ENCODE data around the gene GNE.

The GNE gene

GRCh38 chr9:36174731-36175130 lies 83.5 kb downstream of the GNE start:
- Histone ChIP-seq H3K4me2 (ENCODE audit: low read length) (no peak overlapping the region), H3K9me3 (ENCODE audit: control insufficient read depth, insufficient read depth, low read length) (no peaks in the 10 kb centered on the region), H3K4me3 (ENCODE audit: low read length) (no peak overlapping the region), H3K79me2 (ENCODE audit: control insufficient read depth, low read length) (no peaks in the 10 kb centered on the region), H3K36me3 (ENCODE audit: control insufficient read depth, low read length) (no peaks in the 10 kb centered on the region), H3K9me2 (replicated peaks; ENCODE audit: control insufficient read depth, low read length) (no peaks in the 10 kb centered on the region), H3K4me1 (ENCODE audit: control insufficient read depth, low read length) (no peaks in the 10 kb centered on the region), H4K20me1 (ENCODE audit: control insufficient read depth, insufficient read depth, low read depth, low read length) (no peaks in the 10 kb centered on the region), H3K27ac (ENCODE audit: low read depth, low read length) (no peak overlapping the region), H3F3A (ENCODE audit: control insufficient read depth, insufficient read depth) (no peaks in the 10 kb centered on the region), H3K27me3 (ENCODE audit: control insufficient read depth, low read length) (peaks cover 7% of the 10 kb centered on the region)
- TF ChIP-seq EZH2phosphoT487 (IDR thresholded peaks at IDR 0.05; ENCODE audit: borderline replicate concordance, low read length) (no peak), CTCF (IDR thresholded peaks at IDR 0.05; ENCODE audit: low read depth, low read length, poor library complexity, severe bottlenecking) (no peak)

- Histone ChIP-seq H3K36me3 (ENCODE audit: control insufficient read depth, low read length) (no peaks in the 10 kb centered on the region), H3K9me3 (ENCODE audit: control insufficient read depth, insufficient read depth, low read length) (no peaks in the 10 kb centered on the region), H3F3A (ENCODE audit: control insufficient read depth, insufficient read depth) (no peaks in the 10 kb centered on the region), H3K9me2 (replicated peaks; ENCODE audit: control insufficient read depth, low read length) (no peaks in the 10 kb centered on the region), H4K20me1 (ENCODE audit: control insufficient read depth, insufficient read depth, low read depth, low read length) (no peaks in the 10 kb centered on the region), H3K4me1 (ENCODE audit: control insufficient read depth, low read length) (no peaks in the 10 kb centered on the region), H3K27ac (ENCODE audit: low read depth, low read length) (no peak overlapping the region), H3K27me3 (ENCODE audit: control insufficient read depth, low read length) (peaks cover 7% of the 10 kb centered on the region), H3K4me3 (ENCODE audit: low read length) (no peak overlapping the region), H3K4me2 (ENCODE audit: low read length) (no peak overlapping the region), H3K79me2 (ENCODE audit: control insufficient read depth, low read length) (no peaks in the 10 kb centered on the region)
- TF ChIP-seq CTCF (IDR thresholded peaks at IDR 0.05; ENCODE audit: low read depth, low read length, poor library complexity, severe bottlenecking) (no peak), EZH2phosphoT487 (IDR thresholded peaks at IDR 0.05; ENCODE audit: borderline replicate concordance, low read length) (no peak)
These were observed 84.0 kb downstream of the GNE start for GRCh38 chr9:36174271-36174670.

- no peaks in the 10 kb centered on the region for H3K4me1 ChIP-seq (ENCODE audit: control insufficient read depth, low read length)
- H3K4me2 ChIP-seq (ENCODE audit: low read length) = no peak overlapping the region
- H3K9me2 ChIP-seq (replicated peaks; ENCODE audit: control insufficient read depth, low read length) = no peaks in the 10 kb centered on the region
- no peaks in the 10 kb centered on the region for H3K9me3 ChIP-seq (ENCODE audit: control insufficient read depth, insufficient read depth, low read length)
- H3K79me2 ChIP-seq (ENCODE audit: control insufficient read depth, low read length) = no peaks in the 10 kb centered on the region
- TF ChIP-seq CTCF (IDR thresholded peaks at IDR 0.05; ENCODE audit: low read depth, low read length, poor library complexity, severe bottlenecking) = no peak
- no peak for TF ChIP-seq EZH2phosphoT487 (IDR thresholded peaks at IDR 0.05; ENCODE audit: borderline replicate concordance, low read length)
- H3K4me3 ChIP-seq (ENCODE audit: low read length) = no peak overlapping the region
- H3K36me3 ChIP-seq (ENCODE audit: control insufficient read depth, low read length) = no peaks in the 10 kb centered on the region
- H3K27me3 ChIP-seq (ENCODE audit: control insufficient read depth, low read length) = peaks cover 7% of the 10 kb centered on the region
- H4K20me1 ChIP-seq (ENCODE audit: control insufficient read depth, insufficient read depth, low read depth, low read length) = no peaks in the 10 kb centered on the region
- no peak overlapping the region for H3K27ac ChIP-seq (ENCODE audit: low read depth, low read length)
- H3F3A ChIP-seq (ENCODE audit: control insufficient read depth, insufficient read depth) = no peaks in the 10 kb centered on the region
These were observed 84.4 kb downstream of the GNE start for GRCh38 chr9:36173861-36174260.

GRCh38 chr9:36170531-36170930 lies 87.7 kb downstream of the GNE start:
- Histone ChIP-seq H3K36me3 (ENCODE audit: control insufficient read depth, low read length) (no peaks in the 10 kb centered on the region), H3K27me3 (ENCODE audit: control insufficient read depth, low read length) (peaks cover 10% of the 10 kb centered on the region), H3K27ac (ENCODE audit: low read depth, low read length) (no peak overlapping the region), H3K9me2 (replicated peaks; ENCODE audit: control insufficient read depth, low read length) (no peaks in the 10 kb centered on the region), H3K79me2 (ENCODE audit: control insufficient read depth, low read length) (no peaks in the 10 kb centered on the region), H3K9me3 (ENCODE audit: control insufficient read depth, insufficient read depth, low read length) (no peaks in the 10 kb centered on the region), H3K4me3 (ENCODE audit: low read length) (no peak overlapping the region), H3K4me2 (ENCODE audit: low read length) (no peak overlapping the region), H3K4me1 (ENCODE audit: control insufficient read depth, low read length) (peaks cover 6% of the 10 kb centered on the region), H4K20me1 (ENCODE audit: control insufficient read depth, insufficient read depth, low read depth, low read length) (no peaks in the 10 kb centered on the region), H3F3A (ENCODE audit: control insufficient read depth, insufficient read depth) (no peaks in the 10 kb centered on the region)
- no peak for TF ChIP-seq EZH2phosphoT487 (IDR thresholded peaks at IDR 0.05; ENCODE audit: borderline replicate concordance, low read length)
- TF ChIP-seq CTCF (IDR thresholded peaks at IDR 0.05; ENCODE audit: low read depth, low read length, poor library complexity, severe bottlenecking) = no peak

Data from DOHH2 (cell line).